Vagina (tissue), 2 donors: ENCODE measurements around the gene YOD1. TPM values are rescaled to one million over a fixed set of nuclear protein-coding genes. Genes with fewer than 3 reads are reported as not detected.

ENCODE experiments used
- DNase-seq, 2 donors: peaks; one replicate each; pipeline ENCODE4 v3.0.0-alpha.2; 2017; ENCODE audit errors: extremely low spot score in 2 of 2
- H3K27ac ChIP-seq: fragments of 200-600 bp; sonication (generic); one replicate; pipeline ENCODE4 v1.5.1; 2019
- H3K27me3 ChIP-seq: fragments of 200-600 bp; sonication (generic); one replicate; pipeline ENCODE4 v1.5.1; 2019
- H3K36me3 ChIP-seq, 2 donors: fragments of 200-600 bp; sonication (generic); one replicate each; pipeline ENCODE4 v1.5.1; 2017 to 2019
- H3K4me1 ChIP-seq: fragments of 200-600 bp; sonication (generic); one replicate; pipeline ENCODE4 v1.5.1; 2019
- H3K4me3 ChIP-seq, 2 donors: fragments of 200-600 bp; sonication (generic); 1 replicate in 1 of 2; 2 replicates in 1 of 2; pipeline ENCODE4 v1.5.1; 2016 to 2019
- H3K9me3 ChIP-seq: fragments of 200-600 bp; sonication (generic); one replicate; pipeline ENCODE4 v1.5.1; 2019
- CTCF ChIP-seq, 3 experiments: fragments of 450-650 bp in 2 of 3; fragments of 200-600 bp in 1 of 3; sonication (generic) in 1 of 3; IDR thresholded peaks; one replicate each; pipeline ENCODE4 v1.5.1; 2017 to 2019; ENCODE audit warnings: antibody characterized with exemption in 3 of 3, mild to moderate bottlenecking in 2 of 3, moderate library complexity in 2 of 3
- POLR2A ChIP-seq, 2 donors: fragments of 450-650 bp; IDR thresholded peaks; one replicate each; pipeline ENCODE4 v1.6.1; 2017; ENCODE audit warnings: antibody characterized with exemption in 2 of 2, mild to moderate bottlenecking in 2 of 2, moderate library complexity in 2 of 2
- POLR2AphosphoS5 ChIP-seq, 2 donors: sonication (generic); formaldehyde crosslinking; IDR thresholded peaks; one replicate each; pipeline ENCODE4 v1.9.0; 2017; ENCODE audit warnings: antibody characterized with exemption in 2 of 2, mild to moderate bottlenecking in 2 of 2, low read depth in 1 of 2; ENCODE audit not compliant: insufficient read depth in 1 of 2
- intact Hi-C: fragments of 100-400 bp; cut with DNase I; formaldehyde crosslinking; loops from one replicate; pipeline ENCODE4 v1.15.1; 2023
- total RNA-seq: library from RNA; depleted of rRNA; stranded (reverse); fragments of >200 nt; gene quantifications from one replicate; pipeline ENCODE4 v1.2.3, GENCODE V29; 2016

YOD1 gene
- total RNA-seq, 1 donor from 2014 or later, result 25.3 TPM

GRCh38 chr1:207072233-207072632, 21.2 kb upstream of the YOD1 start:
- Histone ChIP-seq H3K4me3 (no peak overlapping the region), H3K27me3 (no peaks in the 10 kb centered on the region), H3K36me3 (peaks cover 0 to 36% of the 10 kb centered on the region in 2 donors), H3K27ac (no peak overlapping the region), H3K4me1 (peaks cover 9% of the 10 kb centered on the region), H3K9me3 (no peaks in the 10 kb centered on the region)
- no peak for TF ChIP-seq CTCF (IDR thresholded peaks at IDR 0.05)
- no peak for TF ChIP-seq POLR2A (IDR thresholded peaks at IDR 0.05)
- no peak for TF ChIP-seq POLR2AphosphoS5 (IDR thresholded peaks at IDR 0.05; ENCODE audit: insufficient read depth in 1 of 2, low read depth in 1 of 2)
- intact Hi-C loops, result no loop called here
- DNase-seq, result no peak

GRCh38 chr1:207071426-207071825, 20.4 kb upstream of the YOD1 start:
- TF ChIP-seq CTCF (IDR thresholded peaks at IDR 0.05) (no peak), POLR2A (IDR thresholded peaks at IDR 0.05) (no peak), POLR2AphosphoS5 (IDR thresholded peaks at IDR 0.05; ENCODE audit: insufficient read depth in 1 of 2, low read depth in 1 of 2) (no peak)
- intact Hi-C loops, result no loop called here

GRCh38 chr1:207070811-207071210, 19.8 kb upstream of the YOD1 start:
- H3K27me3 ChIP-seq, result no peaks in the 10 kb centered on the region
- H3K4me1 ChIP-seq, result peaks cover 9% of the 10 kb centered on the region
- intact Hi-C loops, result no loop called here
- no peak overlapping the region for H3K4me3 ChIP-seq
- no peak overlapping the region for H3K27ac ChIP-seq
- H3K36me3 ChIP-seq, result peaks cover 0 to 37% of the 10 kb centered on the region in 2 donors
- no peak for TF ChIP-seq CTCF (IDR thresholded peaks at IDR 0.05)
- TF ChIP-seq POLR2AphosphoS5 (IDR thresholded peaks at IDR 0.05; ENCODE audit: insufficient read depth in 1 of 2, low read depth in 1 of 2), result no peak
- TF ChIP-seq POLR2A (IDR thresholded peaks at IDR 0.05), result no peak
- no peak for DNase-seq
- H3K9me3 ChIP-seq, result no peaks in the 10 kb centered on the region

More at GRCh38 chr1:207071426-207071825, 20.4 kb upstream of the YOD1 start:
- H3K36me3 ChIP-seq, result peaks cover 0 to 37% of the 10 kb centered on the region in 2 donors
- H3K27me3 ChIP-seq, result no peaks in the 10 kb centered on the region
- H3K27ac ChIP-seq, result no peak overlapping the region
- peaks cover 9% of the 10 kb centered on the region for H3K4me1 ChIP-seq
- no peaks in the 10 kb centered on the region for H3K9me3 ChIP-seq
- no peak for DNase-seq
- no peak overlapping the region for H3K4me3 ChIP-seq

- TF ChIP-seq CTCF (IDR thresholded peaks at IDR 0.05) (no peak), POLR2AphosphoS5 (IDR thresholded peaks at IDR 0.05; ENCODE audit: insufficient read depth in 1 of 2, low read depth in 1 of 2) (no peak), POLR2A (IDR thresholded peaks at IDR 0.05) (no peak)
- Histone ChIP-seq H3K27me3 (no peaks in the 10 kb centered on the region), H3K9me3 (no peaks in the 10 kb centered on the region), H3K4me3 (no peak overlapping the region), H3K36me3 (peaks cover 0 to 43% of the 10 kb centered on the region in 2 donors), H3K4me1 (peaks cover 5% of the 10 kb centered on the region), H3K27ac (no peak overlapping the region)
- no peak for DNase-seq
- intact Hi-C loops, result no loop called here
These were observed 19.0 kb upstream of the YOD1 start for GRCh38 chr1:207069858-207070506.

GRCh38 chr1:207069061-207069460, 18.1 kb upstream of the YOD1 start:
- Histone ChIP-seq H3K9me3 (no peaks in the 10 kb centered on the region), H3K36me3 (peaks cover 0 to 43% of the 10 kb centered on the region in 2 donors), H3K27me3 (no peaks in the 10 kb centered on the region), H3K4me3 (no peak overlapping the region), H3K4me1 (no peaks in the 10 kb centered on the region), H3K27ac (no peak overlapping the region)
- no peak for TF ChIP-seq POLR2A (IDR thresholded peaks at IDR 0.05)
- TF ChIP-seq POLR2AphosphoS5 (IDR thresholded peaks at IDR 0.05; ENCODE audit: insufficient read depth in 1 of 2, low read depth in 1 of 2), result no peak
- intact Hi-C loops, result no loop called here
- DNase-seq, result no peak
